Body of pancreas (tissue), 4 donors: ENCODE measurements around the gene DYDC1.

ENCODE experiments used
- POLR2A ChIP-seq, 3 donors: fragments of 450-650 bp; IDR thresholded peaks; one replicate each; pipeline ENCODE4 v1.6.1; 2016; ENCODE audit warnings: antibody characterized with exemption in 3 of 3, mild to moderate bottlenecking in 2 of 3
- TF ChIP-seq, protein P1 (sequence below), 7 experiments: fragments of 450-650 bp in 4 of 7; fragments of 200-600 bp in 3 of 7; sonication (generic) in 3 of 7; IDR thresholded peaks; one replicate each; pipeline ENCODE4 v1.5.1; 2016 to 2019; ENCODE audit warnings: antibody characterized with exemption in 7 of 7

DNA sequence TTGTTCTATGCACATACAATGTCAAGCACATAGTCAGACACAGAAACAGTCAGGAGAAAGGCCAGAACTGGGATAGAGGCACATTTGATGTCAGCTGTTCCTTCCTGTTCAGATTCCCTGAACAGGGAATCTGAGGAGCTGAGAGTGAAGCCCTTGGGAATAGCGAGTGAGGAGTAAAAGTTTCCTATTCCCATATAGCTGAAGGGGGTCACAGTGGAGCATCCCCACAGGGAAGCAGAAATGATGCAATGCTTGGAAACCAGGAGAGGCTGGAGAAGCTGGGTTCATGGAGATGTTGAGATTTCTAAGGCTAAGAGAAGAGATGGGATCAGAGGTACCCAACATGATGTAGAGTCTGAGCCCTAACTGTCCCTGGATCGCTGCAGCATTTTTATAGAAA, 40.5 kb upstream of the DYDC1 start:
- TF ChIP-seq, protein P1, sequence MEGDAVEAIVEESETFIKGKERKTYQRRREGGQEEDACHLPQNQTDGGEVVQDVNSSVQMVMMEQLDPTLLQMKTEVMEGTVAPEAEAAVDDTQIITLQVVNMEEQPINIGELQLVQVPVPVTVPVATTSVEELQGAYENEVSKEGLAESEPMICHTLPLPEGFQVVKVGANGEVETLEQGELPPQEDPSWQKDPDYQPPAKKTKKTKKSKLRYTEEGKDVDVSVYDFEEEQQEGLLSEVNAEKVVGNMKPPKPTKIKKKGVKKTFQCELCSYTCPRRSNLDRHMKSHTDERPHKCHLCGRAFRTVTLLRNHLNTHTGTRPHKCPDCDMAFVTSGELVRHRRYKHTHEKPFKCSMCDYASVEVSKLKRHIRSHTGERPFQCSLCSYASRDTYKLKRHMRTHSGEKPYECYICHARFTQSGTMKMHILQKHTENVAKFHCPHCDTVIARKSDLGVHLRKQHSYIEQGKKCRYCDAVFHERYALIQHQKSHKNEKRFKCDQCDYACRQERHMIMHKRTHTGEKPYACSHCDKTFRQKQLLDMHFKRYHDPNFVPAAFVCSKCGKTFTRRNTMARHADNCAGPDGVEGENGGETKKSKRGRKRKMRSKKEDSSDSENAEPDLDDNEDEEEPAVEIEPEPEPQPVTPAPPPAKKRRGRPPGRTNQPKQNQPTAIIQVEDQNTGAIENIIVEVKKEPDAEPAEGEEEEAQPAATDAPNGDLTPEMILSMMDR (IDR thresholded peaks at IDR 0.05) = no peak
- TF ChIP-seq POLR2A (IDR thresholded peaks at IDR 0.05) = no peak
